Measurements from ENCODE around the gene PRMT3.

PRMT3 gene

GRCh38 chr11:20501252-20501651 is 113.7 kb downstream of the PRMT3 start:
- Mint-ChIP-seq H3K4me1 (peaks cover 5% of the 10 kb centered on the region), H3K27me3 (no peaks in the 10 kb centered on the region), H3K9me3 (no peaks in the 10 kb centered on the region), H3K4me3 (no peak overlapping the region), H3K27ac (peak overlapping the region; percentile 96 to 99)
- ATAC-seq (peak; percentile 66), DNase-seq (no peak)

DNA sequence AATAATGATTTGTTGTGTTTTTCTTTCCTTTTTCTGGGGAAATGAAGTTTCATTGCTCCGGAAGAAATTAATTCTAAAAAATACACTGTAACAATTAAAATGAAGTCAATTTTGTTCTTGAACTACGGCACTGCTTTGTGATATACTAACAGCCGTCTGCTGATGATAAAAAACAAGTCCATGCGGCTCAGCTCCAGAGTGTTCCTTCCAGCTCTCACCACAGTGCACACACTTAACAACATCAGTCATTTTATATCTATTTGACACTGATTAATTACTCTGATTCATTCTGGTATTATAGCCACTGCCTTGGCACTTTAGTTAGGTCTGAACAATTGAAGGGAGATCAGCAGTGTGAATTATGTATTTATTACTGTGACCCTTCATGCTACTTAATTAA is 114.5 kb downstream of the PRMT3 start:
- H3K9me3 Mint-ChIP-seq = no peaks in the 10 kb centered on the region
- ATAC-seq (no peak), DNase-seq (no peak)
- no peaks in the 10 kb centered on the region for H3K27me3 Mint-ChIP-seq
- H3K4me3 Mint-ChIP-seq = no peak overlapping the region
- H3K27ac Mint-ChIP-seq = peak overlapping the region in 1 of 2 donors; percentile 84
- H3K4me1 Mint-ChIP-seq = peaks cover 5% of the 10 kb centered on the region

GRCh38 chr11:20511982-20512381 is 124.5 kb downstream of the PRMT3 start:
- Mint-ChIP-seq H3K4me1 (no peaks in the 10 kb centered on the region), H3K9me3 (peaks cover 0 to 5% of the 10 kb centered on the region in 2 donors), H3K4me3 (no peak overlapping the region), H3K27ac (no peak overlapping the region), H3K27me3 (no peaks in the 10 kb centered on the region)
- DNase-seq (no peak), ATAC-seq (no peak)

DNA sequence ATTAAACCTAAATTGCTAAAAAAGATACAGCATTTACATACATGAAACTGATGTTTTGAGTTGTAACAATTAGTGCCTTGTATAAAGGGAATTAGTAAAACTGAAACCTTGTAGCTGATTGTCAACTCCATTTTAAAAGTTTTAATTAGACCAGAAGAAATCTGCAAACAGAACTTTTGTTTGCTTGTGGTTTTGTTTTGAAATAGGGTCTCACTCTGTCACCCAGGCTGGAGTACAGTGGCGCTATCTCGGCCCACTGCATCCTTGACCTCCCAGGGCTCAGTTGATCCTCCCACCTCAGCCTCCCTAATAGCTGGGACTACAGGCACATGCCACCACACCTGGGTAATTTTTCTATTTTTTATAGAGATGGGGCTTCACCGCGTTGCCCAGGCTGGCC is 125.4 kb downstream of the PRMT3 start:
- Mint-ChIP-seq H3K27me3 (no peaks in the 10 kb centered on the region), H3K27ac (no peak overlapping the region), H3K4me1 (no peaks in the 10 kb centered on the region), H3K9me3 (peaks cover 0 to 5% of the 10 kb centered on the region in 2 donors), H3K4me3 (no peak overlapping the region)
- ATAC-seq (no peak), DNase-seq (no peak)

DNA sequence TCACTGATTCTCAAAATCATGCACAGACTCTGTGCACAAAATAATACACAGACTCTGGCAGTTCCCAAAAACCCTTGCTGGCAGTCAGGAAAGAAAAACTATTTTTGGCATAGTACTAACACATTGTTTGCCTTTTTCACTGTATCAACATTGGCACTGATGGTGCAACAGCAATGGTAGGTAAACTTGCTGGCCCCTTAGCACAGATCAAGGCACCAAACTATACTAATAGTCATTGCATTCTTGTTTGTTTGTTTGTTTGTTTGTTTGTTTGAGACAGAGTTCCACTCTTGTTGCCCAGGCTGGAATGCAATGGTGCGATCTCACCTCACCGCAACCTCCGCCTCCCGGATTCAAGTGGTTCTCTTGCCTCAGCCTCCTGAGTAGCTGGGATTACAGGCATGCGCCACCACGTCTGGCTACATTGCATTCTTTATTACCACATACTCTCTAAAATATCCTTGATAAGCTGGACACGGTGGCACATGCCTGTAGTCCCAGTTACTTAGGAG is 130.9 kb downstream of the PRMT3 start:
- Mint-ChIP-seq H3K27ac (no peak overlapping the region), H3K4me1 (no peaks in the 10 kb centered on the region), H3K9me3 (peaks cover 0 to 5% of the 10 kb centered on the region in 2 donors), H3K4me3 (no peak overlapping the region), H3K27me3 (peaks cover 19% of the 10 kb centered on the region)
- ATAC-seq = no peak
- DNase-seq = no peak

DNA sequence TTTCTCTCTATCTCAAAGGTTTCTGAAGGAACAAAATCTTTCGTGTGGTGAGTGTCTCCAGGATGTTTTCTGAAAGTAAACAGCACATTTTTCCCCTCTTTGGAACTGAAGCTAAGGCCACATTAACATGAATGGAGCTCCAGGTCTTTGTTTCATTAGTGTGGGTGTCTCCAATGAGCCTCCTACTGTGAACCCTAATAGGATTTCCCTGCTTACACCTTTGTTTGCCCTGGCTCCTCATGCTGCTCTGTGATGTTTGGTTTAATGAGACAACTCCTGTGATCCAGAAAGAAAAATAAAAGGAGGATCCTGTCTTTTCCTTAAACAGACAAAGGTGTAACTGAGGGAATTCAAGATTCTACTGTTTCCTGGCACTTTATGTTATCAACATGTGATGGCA is 135.0 kb downstream of the PRMT3 start:
- peaks cover 21% of the 10 kb centered on the region for H3K27me3 Mint-ChIP-seq
- DNase-seq = no peak
- H3K4me3 Mint-ChIP-seq = no peak overlapping the region
- ATAC-seq = no peak
- H3K4me1 Mint-ChIP-seq = no peaks in the 10 kb centered on the region
- H3K27ac Mint-ChIP-seq = no peak overlapping the region
- H3K9me3 Mint-ChIP-seq = no peaks in the 10 kb centered on the region

DNA sequence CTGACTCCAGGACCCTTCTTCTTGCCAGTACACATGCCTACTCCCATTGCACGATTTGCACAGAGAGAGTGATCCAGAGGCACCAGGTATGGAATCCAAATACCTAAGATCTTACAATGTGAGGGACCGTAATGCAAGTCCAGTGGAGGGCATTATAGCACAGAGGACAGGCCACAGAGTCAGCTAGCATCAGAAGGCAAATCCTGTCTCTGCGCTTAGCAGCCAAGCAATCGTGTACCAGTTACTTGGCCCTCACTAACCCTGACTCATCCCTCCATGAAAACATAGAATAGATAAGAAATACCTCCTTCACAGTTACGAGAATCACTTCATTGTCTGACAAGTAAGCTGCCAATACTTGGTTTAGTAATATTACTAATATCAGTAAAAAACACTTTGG is 142.2 kb downstream of the PRMT3 start:
- Mint-ChIP-seq H3K4me1 (no peaks in the 10 kb centered on the region), H3K27me3 (peaks cover 25% of the 10 kb centered on the region), H3K4me3 (no peak overlapping the region), H3K9me3 (no peaks in the 10 kb centered on the region), H3K27ac (no peak overlapping the region)
- no peak for ATAC-seq
- DNase-seq = no peak

- H3K27me3 Mint-ChIP-seq = peaks cover 38% of the 10 kb centered on the region
- ATAC-seq = no peak
- H3K9me3 Mint-ChIP-seq = no peaks in the 10 kb centered on the region
- no peak for DNase-seq
- peak overlapping the region in 1 of 2 donors; percentile 92 for H3K27ac Mint-ChIP-seq
- H3K4me3 Mint-ChIP-seq = no peak overlapping the region
- no peaks in the 10 kb centered on the region for H3K4me1 Mint-ChIP-seq
These were observed 143.6 kb downstream of the PRMT3 start for GRCh38 chr11:20530942-20531703.

GRCh38 chr11:20535271-20535881 is 147.9 kb downstream of the PRMT3 start:
- Mint-ChIP-seq H3K4me1 (no peaks in the 10 kb centered on the region), H3K9me3 (peaks cover 4 to 21% of the 10 kb centered on the region in 2 donors), H3K27ac (peak overlapping the region in 1 of 2 donors; percentile 42), H3K27me3 (peaks cover 57% of the 10 kb centered on the region), H3K4me3 (no peak overlapping the region)
- DNase-seq = no peak
- no peak for ATAC-seq

DNA sequence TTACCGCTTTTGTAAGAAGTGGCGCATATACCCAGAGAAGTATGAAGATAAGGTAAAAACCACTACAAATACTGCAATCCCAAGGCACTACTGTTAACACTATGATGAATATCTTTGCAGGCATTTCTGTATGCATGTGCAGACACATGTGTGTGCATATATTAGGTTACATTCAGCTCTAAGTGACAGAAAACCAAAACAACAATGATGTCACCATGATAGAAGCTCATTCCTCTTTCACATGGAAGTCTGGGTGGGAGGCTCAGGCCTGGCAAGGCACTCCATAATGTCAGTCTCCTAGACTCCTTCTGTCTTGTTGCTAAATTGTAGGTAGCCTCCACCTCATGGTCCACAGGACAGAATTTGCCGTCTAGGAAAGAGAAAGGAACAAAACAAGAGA is 148.8 kb downstream of the PRMT3 start:
- ATAC-seq = no peak
- H3K27ac Mint-ChIP-seq = no peak overlapping the region
- no peaks in the 10 kb centered on the region for H3K4me1 Mint-ChIP-seq
- H3K9me3 Mint-ChIP-seq = peaks cover 4 to 21% of the 10 kb centered on the region in 2 donors
- H3K27me3 Mint-ChIP-seq = peaks cover 52% of the 10 kb centered on the region
- DNase-seq = no peak
- H3K4me3 Mint-ChIP-seq = no peak overlapping the region

DNA sequence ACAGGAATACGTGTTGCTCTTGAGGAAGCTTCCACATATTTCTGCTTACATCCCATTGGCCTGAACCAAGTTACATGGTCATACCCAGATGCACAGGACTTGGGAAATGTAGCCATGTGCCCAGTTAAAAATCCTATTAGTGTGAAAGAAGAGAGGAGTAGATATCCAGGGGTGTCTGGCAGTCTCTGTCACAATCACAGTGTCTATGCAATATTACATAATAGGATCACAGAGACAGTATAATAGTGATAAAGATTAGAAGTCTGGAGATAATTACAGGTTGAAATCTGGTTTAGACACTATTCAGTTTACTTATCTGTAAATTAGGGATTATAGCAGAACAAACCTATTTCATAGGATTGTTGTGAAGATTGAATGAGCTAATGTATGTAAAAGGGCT is 149.3 kb downstream of the PRMT3 start:
- H3K4me3 Mint-ChIP-seq = no peak overlapping the region
- H3K9me3 Mint-ChIP-seq = peaks cover 4 to 21% of the 10 kb centered on the region in 2 donors
- no peak overlapping the region for H3K27ac Mint-ChIP-seq
- DNase-seq = no peak
- no peak for ATAC-seq
- H3K4me1 Mint-ChIP-seq = no peaks in the 10 kb centered on the region
- H3K27me3 Mint-ChIP-seq = peaks cover 52% of the 10 kb centered on the region

DNA sequence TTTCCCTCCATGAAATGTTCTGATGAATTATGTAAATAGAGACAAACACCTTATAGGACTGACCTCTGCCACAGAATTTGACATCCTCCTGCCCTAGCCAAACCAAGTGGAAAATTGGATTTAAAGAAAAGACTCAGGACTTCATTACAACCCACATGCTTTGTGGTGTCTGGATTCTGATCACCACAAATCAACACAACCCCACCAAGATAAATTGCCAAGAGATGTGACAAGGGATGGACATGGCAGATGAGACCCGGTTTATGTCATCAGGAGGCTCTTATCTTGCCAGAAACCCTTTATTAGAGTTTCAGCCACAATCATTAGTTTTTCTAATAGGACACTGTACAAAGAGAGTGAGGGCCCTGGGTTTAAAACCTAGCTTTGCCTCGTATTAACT is 154.0 kb downstream of the PRMT3 start:
- Mint-ChIP-seq H3K9me3 (peaks cover 4 to 21% of the 10 kb centered on the region in 2 donors), H3K4me3 (no peak overlapping the region), H3K27ac (no peak overlapping the region), H3K27me3 (peaks cover 21% of the 10 kb centered on the region), H3K4me1 (no peaks in the 10 kb centered on the region)
- DNase-seq (no peak), ATAC-seq (no peak)

DNA sequence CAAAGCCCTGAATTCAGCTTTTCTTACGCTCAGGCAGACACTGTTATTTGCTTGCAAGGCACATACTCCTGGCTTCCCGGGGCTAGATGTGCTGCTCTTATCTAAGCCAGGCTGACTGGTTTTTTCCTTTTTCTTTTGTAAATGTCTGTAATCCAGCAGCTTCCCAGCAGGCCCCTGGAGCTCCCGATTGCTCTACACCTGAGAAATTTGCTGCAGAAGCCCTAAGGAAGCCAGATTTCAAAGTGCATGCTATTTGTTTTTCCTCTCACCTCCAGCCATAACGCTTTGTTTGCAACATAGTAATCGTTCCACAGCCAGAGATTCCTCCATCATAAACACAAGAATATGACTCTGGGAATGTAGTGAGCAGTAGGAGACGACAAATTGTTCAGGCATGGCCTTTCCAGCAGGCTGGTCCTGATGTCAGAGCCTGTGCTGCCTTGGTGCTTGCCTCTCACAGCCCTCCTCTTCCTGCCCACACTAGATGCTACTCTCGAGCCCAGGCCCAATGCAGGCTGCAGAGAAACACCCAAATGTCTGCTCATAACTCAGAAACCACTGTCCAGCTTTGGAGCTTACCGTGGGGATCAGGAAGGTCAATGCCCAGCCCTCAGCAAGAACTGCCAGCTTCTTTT is 157.2 kb downstream of the PRMT3 start:
- no peak overlapping the region for H3K4me3 Mint-ChIP-seq
- no peak for ATAC-seq
- no peaks in the 10 kb centered on the region for H3K4me1 Mint-ChIP-seq
- H3K27me3 Mint-ChIP-seq = peaks cover 9% of the 10 kb centered on the region
- peaks cover 0 to 6% of the 10 kb centered on the region in 2 donors for H3K9me3 Mint-ChIP-seq
- H3K27ac Mint-ChIP-seq = no peak overlapping the region
- DNase-seq = no peak

GRCh38 chr11:20547411-20547810 is 159.9 kb downstream of the PRMT3 start:
- Mint-ChIP-seq H3K9me3 (no peaks in the 10 kb centered on the region), H3K27me3 (peaks cover 8% of the 10 kb centered on the region)

DNA sequence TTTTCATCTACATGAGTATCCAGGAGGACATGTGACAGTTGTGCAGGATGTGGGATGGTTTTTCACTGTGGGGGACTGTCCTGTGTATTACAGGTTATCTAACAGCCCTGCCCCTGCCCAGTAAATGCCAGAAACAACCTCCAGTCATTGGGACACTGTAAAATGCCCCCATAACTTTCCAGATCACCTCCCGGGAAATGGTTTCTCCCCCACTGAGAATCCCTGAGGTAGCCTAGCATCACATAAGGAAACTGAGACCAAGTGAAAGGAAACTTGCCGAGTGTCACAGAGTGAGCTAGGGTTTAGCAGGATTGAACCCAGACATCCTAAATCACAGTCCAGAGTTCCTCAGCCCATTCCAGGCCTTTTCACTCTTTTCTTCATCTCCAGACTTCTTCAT is 163.6 kb downstream of the PRMT3 start:
- H3K4me3 Mint-ChIP-seq = no peak overlapping the region
- H3K4me1 Mint-ChIP-seq = no peaks in the 10 kb centered on the region
- peaks cover 25% of the 10 kb centered on the region for H3K27me3 Mint-ChIP-seq
- H3K27ac Mint-ChIP-seq = no peak overlapping the region
- peaks cover under 1 to 3% of the 10 kb centered on the region in 2 donors for H3K9me3 Mint-ChIP-seq
- DNase-seq (no peak), ATAC-seq (no peak)

More at GRCh38 chr11:20547411-20547810, 159.9 kb downstream of the PRMT3 start:
- Mint-ChIP-seq H3K4me3 (no peak overlapping the region), H3K27ac (no peak overlapping the region), H3K4me1 (no peaks in the 10 kb centered on the region)
- ATAC-seq = no peak
- DNase-seq = no peak

GRCh38 chr11:20555783-20556182 is 168.3 kb downstream of the PRMT3 start:
- Mint-ChIP-seq H3K4me1 (no peaks in the 10 kb centered on the region), H3K9me3 (peaks cover 5 to 10% of the 10 kb centered on the region in 2 donors), H3K4me3 (no peak overlapping the region), H3K27ac (no peak overlapping the region), H3K27me3 (peaks cover 33% of the 10 kb centered on the region)
- DNase-seq (no peak), ATAC-seq (no peak)
